ENCODE data around the gene CYP2B6.

The CYP2B6 gene

GRCh38 chr19:41064974-41065569 is 74.0 kb downstream of the CYP2B6 start:
- no peak for TF ChIP-seq CTCF (IDR thresholded peaks at IDR 0.05)
- H3K4me3 ChIP-seq: no peak overlapping the region
- H3K27ac ChIP-seq: no peak overlapping the region
- DNase-seq (ENCODE audit: low spot score): no peak

Measured in coronary artery (tissue), 2 donors.